GM12878 (cell line): Measurements from ENCODE around the gene ARPP21. TPM values are rescaled to one million over a fixed set of nuclear protein-coding genes. Genes with fewer than 3 reads are reported as not detected.

Experiments used
- ATAC-seq: fragments of 200-7000 bp; cut with Tn5 transposase; 3 replicates; pipeline ENCODE4 v1.9.1; 2020; ENCODE audit warnings: mild to moderate bottlenecking, moderate library complexity
- BruUV-seq: library from RNA; stranded (reverse); fragments of 400-500 nt; replicated peaks from 2 replicates; lab custom pipeline; 2021; lab: Mats Ljungman, UMichigan
- CTCF ChIA-PET: fragments of 300-600 bp; sonication (Branson Sonifier 250); formaldehyde crosslinking; extraction: SDS; loops from one replicate; lab custom pipeline; 2021; ENCODE audit warnings: inconsistent platforms; lab: Yijun Ruan, JAX
- POLR2A ChIA-PET: fragments of 350-600 bp; formaldehyde crosslinking; extraction: SDS; loops from one replicate; lab custom pipeline; 2021; ENCODE audit warnings: inconsistent platforms; lab: Charles Lee
- RAD21 ChIA-PET: fragments of 300-600 bp; sonication (Branson Sonifier 250); formaldehyde crosslinking; loops from one replicate; lab custom pipeline; 2023; ENCODE audit warnings: antibody characterized with exemption; ENCODE audit not compliant: unreplicated experiment; lab: Charles Lee
- SMC1A ChIA-PET: fragments of 300-600 bp; sonication (Branson Sonifier 250); formaldehyde crosslinking; loops from one replicate; lab custom pipeline; 2023; ENCODE audit not compliant: unreplicated experiment, uncharacterized antibody; lab: Charles Lee
- DNase-seq: peaks from one replicate; pipeline ENCODE4 v3.0.0-alpha.2; 2011; ENCODE audit warnings: low read depth, low spot score
- FAIRE-seq: peaks from 3 replicates; lab custom pipeline; 2011; peaks lifted over from hg19 to GRCh38; lab: Jason Lieb, UNC
- H2AFZ ChIP-seq: 2 replicates; pipeline ENCODE4 v1.6.0; 2011; ENCODE audit warnings: low read depth, low read length, control low read depth; ENCODE audit not compliant: control insufficient read depth
- H3K27ac ChIP-seq: 2 replicates; pipeline ENCODE4 v1.5.1; 2011; ENCODE audit warnings: control low read depth; ENCODE audit not compliant: control insufficient read depth, insufficient read depth
- H3K27me3 ChIP-seq, 2 experiments: replicated peaks in 1 of 2; 2 replicates each; pipeline versions ENCODE4 v1.6.0 to v1.6.1; 2011; ENCODE audit warnings: low read length in 1 of 2; ENCODE audit not compliant: control insufficient read depth in 2 of 2, insufficient read depth in 2 of 2
- H3K36me3 ChIP-seq, 2 experiments: 2 replicates each; pipeline ENCODE4 v1.5.1; 2011; ENCODE audit warnings: low read length in 1 of 2; ENCODE audit not compliant: control insufficient read depth in 2 of 2, insufficient read depth in 2 of 2
- H3K4me1 ChIP-seq: 2 replicates; pipeline ENCODE4 v1.6.1; 2011; ENCODE audit warnings: mild to moderate bottlenecking, low read length, moderate library complexity, mixed read lengths; ENCODE audit not compliant: control insufficient read depth, insufficient read depth
- H3K4me2 ChIP-seq: 2 replicates; pipeline ENCODE4 v1.6.0; 2011; ENCODE audit warnings: control low read depth; ENCODE audit not compliant: control insufficient read depth, insufficient read depth
- H3K4me3 ChIP-seq: fragments of 200-600 bp; sonication (generic); 2 replicates; pipeline ENCODE4 v1.5.1; 2016
- H3K79me2 ChIP-seq: 2 replicates; pipeline ENCODE4 v1.6.0; 2011; ENCODE audit warnings: low read length; ENCODE audit not compliant: control insufficient read depth, insufficient read depth
- H3K9ac ChIP-seq: 2 replicates; pipeline ENCODE4 v1.8.0; 2011; ENCODE audit warnings: low read length, control low read depth, mixed read lengths; ENCODE audit not compliant: control insufficient read depth, insufficient read depth
- H3K9me3 ChIP-seq: replicated peaks from 3 replicates; pipeline ENCODE4 v1.5.1; 2011; ENCODE audit warnings: mild to moderate bottlenecking, low read length; ENCODE audit not compliant: control insufficient read depth, insufficient read depth
- H4K20me1 ChIP-seq: 2 replicates; pipeline ENCODE4 v1.6.0; 2011; ENCODE audit not compliant: control insufficient read depth, insufficient read depth
- BMI1 ChIP-seq: fragments of 450-650 bp; IDR thresholded peaks from 2 replicates; pipeline ENCODE4 v1.6.1; 2016; ENCODE audit warnings: mild to moderate bottlenecking, moderate library complexity, borderline replicate concordance
- CEBPZ ChIP-seq: fragments of 150-350 bp; IDR thresholded peaks from 2 replicates; pipeline ENCODE4 v1.6.1; 2016; ENCODE audit warnings: low read depth, low read length
- ELK1 ChIP-seq: IDR thresholded peaks from 2 replicates; pipeline ENCODE4 v1.6.1; 2012; ENCODE audit warnings: low read depth, low read length, improper control_type of control experiment
- JUND ChIP-seq: IDR thresholded peaks from 2 replicates; pipeline ENCODE4 v1.6.1; 2012; ENCODE audit warnings: low read depth, mild to moderate bottlenecking, low read length, improper control_type of control experiment, moderate library complexity
- SMARCA5 ChIP-seq: fragments of 450-650 bp; IDR thresholded peaks from 2 replicates; pipeline ENCODE4 v1.6.1; 2017; ENCODE audit warnings: mild to moderate bottlenecking
- TAF1 ChIP-seq: IDR thresholded peaks from 2 replicates; pipeline ENCODE4 v1.6.1; 2011; ENCODE audit warnings: mild to moderate bottlenecking, low read depth, low read length, borderline replicate concordance
- WGBS: methylation state at CpG from one replicate; pipeline ENCODE4 v1.1.6; 2016; ENCODE audit warnings: low lambda C conversion rate; ENCODE audit not compliant: insufficient replicate concordance, insufficient coverage; ENCODE audit errors: missing lambda C conversion rate; 5-methylcytosine and 5-hydroxymethylcytosine counted together
- in situ Hi-C: fragments of 300-500 bp; cut with MboI; formaldehyde crosslinking; loops from 9 replicates; pipeline ENCODE4 v1.14.3; 2018; ENCODE audit warnings: mixed read lengths
- intact Hi-C: fragments of 100-400 bp; cut with micrococcal nuclease; formaldehyde crosslinking; loops from one replicate; pipeline ENCODE4 v1.14.2; 2022; ENCODE audit not compliant: unreplicated experiment
- polyA plus RNA-seq, 11 experiments: library from polyadenylated mRNA; depleted of rRNA in 4 of 11; unstranded in 6 of 11; stranded (reverse) in 5 of 11; fragments of >200 nt; fragmentation: Nextera tagmentation in 4 of 11; fragmentation: Illumina TruSeq in 1 of 11; extraction: Ambion mirVana in 4 of 11; extraction: Trizol in 1 of 11; gene quantifications; 1 replicate in 1 of 11; 2 replicates in 10 of 11; pipeline versions ENCODE4 v1.2.1 to v1.2.3, GENCODE V29; 2011 to 2016; ENCODE audit warnings: inconsistent platforms in 2 of 11, missing spikeins in 2 of 11, low read depth in 1 of 11
- total RNA-seq, 4 experiments: library from RNA; depleted of rRNA in 3 of 4; stranded (reverse); fragments of >200 nt in 3 of 4; fragmentation: Illumina TruSeq in 1 of 4; extraction: Trizol in 1 of 4; gene quantifications; 2 replicates each; pipeline versions ENCODE4 v1.2.1 to v1.2.3, GENCODE V29; 2013 to 2021

Gene ARPP21
- total and polyA plus RNA-seq, 10 of the 15 experiments (the other 5 are each of a cell fraction or from before 2014, with no cell fraction given) = not detected

GRCh38 chr3:35737080-35737479 lies 97.8 kb downstream of the ARPP21 start:
- H3K36me3 ChIP-seq = no peaks in the 10 kb centered on the region
- no peak overlapping the region for H3K27ac ChIP-seq
- no peaks in the 10 kb centered on the region for H3K4me1 ChIP-seq
- SMC1A ChIA-PET = interaction anchor here (1.5 kb wide), 1 partner anchor 104 kb away, joined by 3 read pairs; no protein-coding TSS in a partner anchor
- no TSS peak for BruUV-seq
- in situ Hi-C loops (no loop called here), intact Hi-C loops (no loop called here)
- RAD21 ChIA-PET = no interaction called here
- CTCF ChIA-PET = no interaction called here
- H3K27me3 ChIP-seq = no peaks in the 10 kb centered on the region
- no peak overlapping the region for H3K4me3 ChIP-seq
- TF ChIP-seq TAF1 (no peak), SMARCA5 (no peak), ELK1 (no peak), CEBPZ (no peak), JUND (no peak), BMI1 (no peak)
- POLR2A ChIA-PET = no interaction called here
- H4K20me1 ChIP-seq = no peaks in the 10 kb centered on the region
- FAIRE-seq (no peak), ATAC-seq (no peak), DNase-seq (no peak)
- no peaks in the 10 kb centered on the region for H3K79me2 ChIP-seq
- 27% methylated on average over 6 of the region's 6 CpGs for WGBS
- no peak overlapping the region for H2AFZ ChIP-seq
- no peaks in the 10 kb centered on the region for H3K9me3 ChIP-seq
- no peak overlapping the region for H3K4me2 ChIP-seq
- no peak overlapping the region for H3K9ac ChIP-seq
